K562 (cell line): ENCODE results near the gene RINL. TPM values are rescaled to one million over a fixed set of nuclear protein-coding genes. Genes with fewer than 3 reads are reported as not detected.

Source experiments
- ATF1 ChIP-seq, 2 experiments: fragments of 450-650 bp in 1 of 2; IDR thresholded peaks; 2 replicates each; pipeline ENCODE4 v1.6.1; 2016; ENCODE audit warnings: missing compliant biosample characterization in 1 of 2, missing genetic modification characterization in 1 of 2
- EWSR1 ChIP-seq: fragments of 450-650 bp; IDR thresholded peaks from 2 replicates; pipeline ENCODE4 v1.6.1; 2018; ENCODE audit warnings: borderline replicate concordance, mild to moderate bottlenecking, low read depth, moderate library complexity; ENCODE audit not compliant: partially characterized antibody
- HDAC2 ChIP-seq: fragments of 450-650 bp; IDR thresholded peaks from 2 replicates; pipeline ENCODE4 v1.6.1; 2016; ENCODE audit warnings: mild to moderate bottlenecking
- SMARCA5 ChIP-seq: fragments of 450-650 bp; IDR thresholded peaks from 2 replicates; pipeline ENCODE4 v1.6.1; 2016
- TARDBP ChIP-seq: fragments of 450-650 bp; IDR thresholded peaks from 2 replicates; pipeline ENCODE4 v1.6.1; 2016
- ZC3H8 ChIP-seq: fragments of 450-650 bp; IDR thresholded peaks from 2 replicates; pipeline ENCODE4 v1.6.1; 2017
- ZNF165 ChIP-seq: fragments of 250-450 bp; sonication (Bioruptor Pico); IDR thresholded peaks from 2 replicates; pipeline ENCODE4 v1.4.0; 2020; ENCODE audit warnings: borderline replicate concordance
- ZNF174 ChIP-seq: fragments of 250-450 bp; sonication (Bioruptor Pico); IDR thresholded peaks from 2 replicates; pipeline ENCODE4 v1.4.0; 2020; ENCODE audit warnings: mild to moderate bottlenecking
- ZNF354B ChIP-seq: fragments of 250-450 bp; sonication (Bioruptor Pico); IDR thresholded peaks from 2 replicates; pipeline ENCODE4 v1.4.0; 2020
- polyA plus RNA-seq, 8 experiments: library from polyadenylated mRNA; depleted of rRNA in 4 of 8; stranded (reverse) in 5 of 8; unstranded in 3 of 8; fragments of >200 nt; fragmentation: Nextera tagmentation in 2 of 8; fragmentation: Illumina TruSeq in 1 of 8; extraction: Ambion mirVana in 2 of 8; extraction: Trizol in 1 of 8; gene quantifications; 2 replicates each; pipeline versions ENCODE4 v1.2.1 to v1.2.3, GENCODE V29; 2011 to 2014; ENCODE audit warnings: inconsistent platforms in 1 of 8, missing spikeins in 1 of 8
- total RNA-seq, 7 experiments: library from RNA; depleted of rRNA in 6 of 7; stranded (reverse); fragments of >200 nt in 6 of 7; fragmentation: Illumina TruSeq in 2 of 7; extraction: Trizol in 2 of 7; gene quantifications; 2 replicates each; pipeline versions ENCODE4 v1.2.1 to v1.2.3, GENCODE V29; 2011 to 2021; ENCODE audit warnings: low replicate concordance in 1 of 7
- TF ChIP-seq, protein P1 (sequence below), 2 experiments: fragments of 150-350 bp in 1 of 2; IDR thresholded peaks; 2 replicates each; pipeline ENCODE4 v1.6.1; 2012 to 2016; ENCODE audit warnings: low read depth in 2 of 2, low read length in 2 of 2, mild to moderate bottlenecking in 1 of 2, moderate library complexity in 1 of 2
- TF ChIP-seq, protein P2 (sequence below): fragments of 200-800 bp; sonication (Bioruptor generic); IDR thresholded peaks from 2 replicates; pipeline ENCODE4 v1.6.1; 2017; ENCODE audit warnings: missing genetic modification characterization, missing compliant biosample characterization
- TF ChIP-seq, protein P3 (sequence below), 2 experiments: fragments of 450-650 bp; IDR thresholded peaks; 2 replicates each; pipeline ENCODE4 v1.6.1; 2016
- TF ChIP-seq, protein P4 (sequence below): fragments of 200-800 bp; sonication (Bioruptor generic); IDR thresholded peaks from 2 replicates; pipeline ENCODE4 v1.6.1; 2016; ENCODE audit warnings: missing genetic modification characterization, missing compliant biosample characterization
- TF ChIP-seq, protein P5 (sequence below): fragments of 450-650 bp; conservative IDR thresholded peaks from 2 replicates; pipeline ENCODE4 v1.6.1; 2016; ENCODE audit warnings: missing genetic modification characterization, low read depth, mild to moderate bottlenecking, missing compliant biosample characterization, moderate library complexity

The RINL gene
- total and polyA plus RNA-seq, 9 of the 15 experiments (the other 6 are each of a cell fraction or from before 2014, with no cell fraction given): 0.82 to 10.9 (median 4.9) TPM

DNA sequence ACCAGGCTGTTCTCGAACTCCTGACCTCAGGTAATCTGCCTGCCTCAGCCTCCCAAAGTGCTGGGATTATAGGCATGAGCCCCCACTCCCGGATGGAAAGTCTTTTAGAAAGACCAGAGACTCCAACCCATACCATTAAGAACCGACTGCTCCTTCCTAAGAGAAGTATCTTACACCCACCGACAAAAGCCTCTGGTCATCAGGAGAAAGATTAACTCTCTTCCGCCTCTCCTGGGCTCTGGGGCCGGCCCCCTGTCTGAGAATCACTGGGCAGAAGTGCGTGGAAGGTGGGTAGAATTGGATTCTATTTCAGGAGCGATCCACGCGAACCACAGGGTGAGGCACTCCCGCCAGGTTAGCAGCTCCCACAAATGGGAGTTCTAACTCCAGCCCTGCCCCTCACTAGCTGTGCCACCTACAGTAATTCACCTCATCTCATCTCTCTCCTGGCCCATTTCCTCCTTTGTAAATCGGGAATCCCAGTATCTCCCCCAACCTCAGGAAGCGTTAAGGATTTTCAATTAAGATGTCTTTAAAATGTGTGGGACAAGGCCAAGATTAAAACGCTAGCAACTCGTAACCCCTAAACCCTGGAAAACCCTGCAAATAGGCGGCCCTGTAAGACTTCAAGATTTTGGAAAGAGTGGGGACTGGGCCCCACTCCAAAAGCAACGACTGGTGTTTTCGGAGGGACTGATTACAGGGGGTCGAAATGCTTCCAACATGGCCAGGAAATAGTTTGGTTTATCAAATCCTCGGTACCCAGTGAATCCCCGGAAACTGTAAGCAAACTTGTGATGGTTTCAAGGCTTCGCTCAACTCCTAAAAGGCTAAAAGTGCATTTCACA is 29.6 kb downstream of the RINL start (continued):
- TF ChIP-seq, protein P1, sequence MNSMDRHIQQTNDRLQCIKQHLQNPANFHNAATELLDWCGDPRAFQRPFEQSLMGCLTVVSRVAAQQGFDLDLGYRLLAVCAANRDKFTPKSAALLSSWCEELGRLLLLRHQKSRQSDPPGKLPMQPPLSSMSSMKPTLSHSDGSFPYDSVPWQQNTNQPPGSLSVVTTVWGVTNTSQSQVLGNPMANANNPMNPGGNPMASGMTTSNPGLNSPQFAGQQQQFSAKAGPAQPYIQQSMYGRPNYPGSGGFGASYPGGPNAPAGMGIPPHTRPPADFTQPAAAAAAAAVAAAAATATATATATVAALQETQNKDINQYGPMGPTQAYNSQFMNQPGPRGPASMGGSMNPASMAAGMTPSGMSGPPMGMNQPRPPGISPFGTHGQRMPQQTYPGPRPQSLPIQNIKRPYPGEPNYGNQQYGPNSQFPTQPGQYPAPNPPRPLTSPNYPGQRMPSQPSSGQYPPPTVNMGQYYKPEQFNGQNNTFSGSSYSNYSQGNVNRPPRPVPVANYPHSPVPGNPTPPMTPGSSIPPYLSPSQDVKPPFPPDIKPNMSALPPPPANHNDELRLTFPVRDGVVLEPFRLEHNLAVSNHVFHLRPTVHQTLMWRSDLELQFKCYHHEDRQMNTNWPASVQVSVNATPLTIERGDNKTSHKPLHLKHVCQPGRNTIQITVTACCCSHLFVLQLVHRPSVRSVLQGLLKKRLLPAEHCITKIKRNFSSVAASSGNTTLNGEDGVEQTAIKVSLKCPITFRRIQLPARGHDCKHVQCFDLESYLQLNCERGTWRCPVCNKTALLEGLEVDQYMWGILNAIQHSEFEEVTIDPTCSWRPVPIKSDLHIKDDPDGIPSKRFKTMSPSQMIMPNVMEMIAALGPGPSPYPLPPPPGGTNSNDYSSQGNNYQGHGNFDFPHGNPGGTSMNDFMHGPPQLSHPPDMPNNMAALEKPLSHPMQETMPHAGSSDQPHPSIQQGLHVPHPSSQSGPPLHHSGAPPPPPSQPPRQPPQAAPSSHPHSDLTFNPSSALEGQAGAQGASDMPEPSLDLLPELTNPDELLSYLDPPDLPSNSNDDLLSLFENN (IDR thresholded peaks at IDR 0.05; ENCODE audit: low read depth in 2 of 2, low read length in 2 of 2): no peak
- TF ChIP-seq, protein P2, sequence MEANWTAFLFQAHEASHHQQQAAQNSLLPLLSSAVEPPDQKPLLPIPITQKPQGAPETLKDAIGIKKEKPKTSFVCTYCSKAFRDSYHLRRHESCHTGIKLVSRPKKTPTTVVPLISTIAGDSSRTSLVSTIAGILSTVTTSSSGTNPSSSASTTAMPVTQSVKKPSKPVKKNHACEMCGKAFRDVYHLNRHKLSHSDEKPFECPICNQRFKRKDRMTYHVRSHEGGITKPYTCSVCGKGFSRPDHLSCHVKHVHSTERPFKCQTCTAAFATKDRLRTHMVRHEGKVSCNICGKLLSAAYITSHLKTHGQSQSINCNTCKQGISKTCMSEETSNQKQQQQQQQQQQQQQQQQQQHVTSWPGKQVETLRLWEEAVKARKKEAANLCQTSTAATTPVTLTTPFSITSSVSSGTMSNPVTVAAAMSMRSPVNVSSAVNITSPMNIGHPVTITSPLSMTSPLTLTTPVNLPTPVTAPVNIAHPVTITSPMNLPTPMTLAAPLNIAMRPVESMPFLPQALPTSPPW (CRISPR knock-in tag): no peak
- TF ChIP-seq SMARCA5: no peak
- TF ChIP-seq TARDBP: no peak
- TF ChIP-seq EWSR1: no peak
- no peak for TF ChIP-seq ZC3H8
- no peak for TF ChIP-seq ZNF354B (CRISPR knock-in tag)
- TF ChIP-seq ATF1 (CRISPR knock-in tag; IDR thresholded peaks at IDR 0.05): no peak
- no peak for TF ChIP-seq ATF1 (tag; IDR thresholded peaks at IDR 0.05)
- TF ChIP-seq, protein P3, sequence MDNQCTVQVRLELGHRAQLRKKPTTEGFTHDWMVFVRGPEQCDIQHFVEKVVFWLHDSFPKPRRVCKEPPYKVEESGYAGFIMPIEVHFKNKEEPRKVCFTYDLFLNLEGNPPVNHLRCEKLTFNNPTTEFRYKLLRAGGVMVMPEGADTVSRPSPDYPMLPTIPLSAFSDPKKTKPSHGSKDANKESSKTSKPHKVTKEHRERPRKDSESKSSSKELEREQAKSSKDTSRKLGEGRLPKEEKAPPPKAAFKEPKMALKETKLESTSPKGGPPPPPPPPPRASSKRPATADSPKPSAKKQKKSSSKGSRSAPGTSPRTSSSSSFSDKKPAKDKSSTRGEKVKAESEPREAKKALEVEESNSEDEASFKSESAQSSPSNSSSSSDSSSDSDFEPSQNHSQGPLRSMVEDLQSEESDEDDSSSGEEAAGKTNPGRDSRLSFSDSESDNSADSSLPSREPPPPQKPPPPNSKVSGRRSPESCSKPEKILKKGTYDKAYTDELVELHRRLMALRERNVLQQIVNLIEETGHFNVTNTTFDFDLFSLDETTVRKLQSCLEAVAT (IDR thresholded peaks at IDR 0.05): no peak
- no peak for TF ChIP-seq HDAC2
- TF ChIP-seq ZNF165 (CRISPR knock-in tag): no peak
- no peak for TF ChIP-seq ZNF174 (CRISPR knock-in tag)
- TF ChIP-seq, protein P4, sequence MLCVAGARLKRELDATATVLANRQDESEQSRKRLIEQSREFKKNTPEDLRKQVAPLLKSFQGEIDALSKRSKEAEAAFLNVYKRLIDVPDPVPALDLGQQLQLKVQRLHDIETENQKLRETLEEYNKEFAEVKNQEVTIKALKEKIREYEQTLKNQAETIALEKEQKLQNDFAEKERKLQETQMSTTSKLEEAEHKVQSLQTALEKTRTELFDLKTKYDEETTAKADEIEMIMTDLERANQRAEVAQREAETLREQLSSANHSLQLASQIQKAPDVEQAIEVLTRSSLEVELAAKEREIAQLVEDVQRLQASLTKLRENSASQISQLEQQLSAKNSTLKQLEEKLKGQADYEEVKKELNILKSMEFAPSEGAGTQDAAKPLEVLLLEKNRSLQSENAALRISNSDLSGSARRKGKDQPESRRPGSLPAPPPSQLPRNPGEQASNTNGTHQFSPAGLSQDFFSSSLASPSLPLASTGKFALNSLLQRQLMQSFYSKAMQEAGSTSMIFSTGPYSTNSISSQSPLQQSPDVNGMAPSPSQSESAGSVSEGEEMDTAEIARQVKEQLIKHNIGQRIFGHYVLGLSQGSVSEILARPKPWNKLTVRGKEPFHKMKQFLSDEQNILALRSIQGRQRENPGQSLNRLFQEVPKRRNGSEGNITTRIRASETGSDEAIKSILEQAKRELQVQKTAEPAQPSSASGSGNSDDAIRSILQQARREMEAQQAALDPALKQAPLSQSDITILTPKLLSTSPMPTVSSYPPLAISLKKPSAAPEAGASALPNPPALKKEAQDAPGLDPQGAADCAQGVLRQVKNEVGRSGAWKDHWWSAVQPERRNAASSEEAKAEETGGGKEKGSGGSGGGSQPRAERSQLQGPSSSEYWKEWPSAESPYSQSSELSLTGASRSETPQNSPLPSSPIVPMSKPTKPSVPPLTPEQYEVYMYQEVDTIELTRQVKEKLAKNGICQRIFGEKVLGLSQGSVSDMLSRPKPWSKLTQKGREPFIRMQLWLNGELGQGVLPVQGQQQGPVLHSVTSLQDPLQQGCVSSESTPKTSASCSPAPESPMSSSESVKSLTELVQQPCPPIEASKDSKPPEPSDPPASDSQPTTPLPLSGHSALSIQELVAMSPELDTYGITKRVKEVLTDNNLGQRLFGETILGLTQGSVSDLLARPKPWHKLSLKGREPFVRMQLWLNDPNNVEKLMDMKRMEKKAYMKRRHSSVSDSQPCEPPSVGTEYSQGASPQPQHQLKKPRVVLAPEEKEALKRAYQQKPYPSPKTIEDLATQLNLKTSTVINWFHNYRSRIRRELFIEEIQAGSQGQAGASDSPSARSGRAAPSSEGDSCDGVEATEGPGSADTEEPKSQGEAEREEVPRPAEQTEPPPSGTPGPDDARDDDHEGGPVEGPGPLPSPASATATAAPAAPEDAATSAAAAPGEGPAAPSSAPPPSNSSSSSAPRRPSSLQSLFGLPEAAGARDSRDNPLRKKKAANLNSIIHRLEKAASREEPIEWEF: no peak
- TF ChIP-seq, protein P5, sequence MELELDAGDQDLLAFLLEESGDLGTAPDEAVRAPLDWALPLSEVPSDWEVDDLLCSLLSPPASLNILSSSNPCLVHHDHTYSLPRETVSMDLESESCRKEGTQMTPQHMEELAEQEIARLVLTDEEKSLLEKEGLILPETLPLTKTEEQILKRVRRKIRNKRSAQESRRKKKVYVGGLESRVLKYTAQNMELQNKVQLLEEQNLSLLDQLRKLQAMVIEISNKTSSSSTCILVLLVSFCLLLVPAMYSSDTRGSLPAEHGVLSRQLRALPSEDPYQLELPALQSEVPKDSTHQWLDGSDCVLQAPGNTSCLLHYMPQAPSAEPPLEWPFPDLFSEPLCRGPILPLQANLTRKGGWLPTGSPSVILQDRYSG (tag): no peak
